CD4-positive, CD25-positive, alpha-beta regulatory T cell (primary cell): ENCODE measurements around the gene USH1C. TPM values are rescaled to one million over a fixed set of nuclear protein-coding genes. Genes with fewer than 3 reads are reported as not detected.

Experiments used
- ATAC-seq, 2 donors: fragments of 150-1000 bp; cut with Tn5 transposase; one replicate each; pipeline ENCODE4 v1.10.0; 2021; ENCODE audit warnings: low read depth in 2 of 2, moderate number of reproducible peaks in 2 of 2, moderate library complexity in 1 of 2
- DNase-seq, 3 donors: peaks; one replicate each; pipeline versions ENCODE4 v3.0.0 to v3.0.0-alpha.2; 2012 to 2022; ENCODE audit warnings: mixed read lengths in 1 of 3
- H3K27ac ChIP-seq: one replicate; pipeline ENCODE4 v1.7.0; 2013; ENCODE audit warnings: mild to moderate bottlenecking, low read length; ENCODE audit not compliant: insufficient read depth, poor library complexity, severe bottlenecking
- H3K27me3 ChIP-seq: one replicate; pipeline ENCODE4 v1.7.0; 2013; ENCODE audit warnings: low read length; ENCODE audit not compliant: control insufficient read depth, insufficient read depth
- H3K36me3 ChIP-seq: one replicate; pipeline ENCODE4 v1.7.0; 2013; ENCODE audit warnings: mild to moderate bottlenecking, low read length, moderate library complexity; ENCODE audit not compliant: control insufficient read depth, insufficient read depth
- H3K4me1 ChIP-seq: 2 replicates; pipeline ENCODE4 v1.7.0; 2013; ENCODE audit warnings: mild to moderate bottlenecking, low read length; ENCODE audit not compliant: insufficient read depth, control insufficient read depth, poor library complexity, severe bottlenecking
- H3K4me3 ChIP-seq: one replicate; pipeline ENCODE4 v1.7.0; 2013; ENCODE audit warnings: low read depth, mild to moderate bottlenecking, low read length, moderate library complexity
- H3K9me3 ChIP-seq, 2 experiments: 1 replicate in 1 of 2; 2 replicates in 1 of 2; pipeline ENCODE4 v1.7.0; 2013; ENCODE audit warnings: low read length in 2 of 2, mild to moderate bottlenecking in 1 of 2, moderate library complexity in 1 of 2; ENCODE audit not compliant: control insufficient read depth in 2 of 2
- H3K27ac Mint-ChIP-seq, 3 donors: one replicate each; pipeline ENCODE4 v1.8.0; 2020 to 2022; ENCODE audit warnings: mild to moderate bottlenecking in 3 of 3, mixed read lengths in 3 of 3, moderate library complexity in 2 of 3
- H3K27me3 Mint-ChIP-seq: one replicate; pipeline ENCODE4 v1.8.0; 2022; ENCODE audit warnings: mild to moderate bottlenecking, mixed read lengths
- H3K36me3 Mint-ChIP-seq: one replicate; pipeline ENCODE4 v1.8.0; 2020; ENCODE audit warnings: mixed read lengths
- H3K4me1 Mint-ChIP-seq, 4 donors: one replicate each; pipeline ENCODE4 v1.8.0; 2020 to 2022; ENCODE audit warnings: mixed read lengths in 4 of 4, mild to moderate bottlenecking in 1 of 4
- H3K4me3 Mint-ChIP-seq, 4 donors: one replicate each; pipeline ENCODE4 v1.8.0; 2020 to 2022; ENCODE audit warnings: mild to moderate bottlenecking in 4 of 4, mixed read lengths in 4 of 4, moderate library complexity in 3 of 4
- H3K9me3 Mint-ChIP-seq, 7 donors: one replicate each; pipeline ENCODE4 v1.8.0; 2020 to 2022; ENCODE audit warnings: mixed read lengths in 7 of 7, mild to moderate bottlenecking in 3 of 7, moderate library complexity in 2 of 7
- polyA plus RNA-seq, 4 donors: library from polyadenylated mRNA; unstranded; fragments of 300-500 nt; fragmentation: Illumina TruSeq; gene quantifications; one replicate each; pipeline ENCODE4 v1.2.3, GENCODE V29; 2021
- total RNA-seq: library from RNA; stranded (reverse); gene quantifications from one replicate; pipeline ENCODE4 v1.2.3, GENCODE V29; 2022

The USH1C gene
- total and polyA plus RNA-seq, 5 donors from 2014 or later: not detected

GRCh38 chr11:17521106-17521900, 22.9 kb downstream of the USH1C start:
- no peaks in the 10 kb centered on the region for H3K4me1 Mint-ChIP-seq
- no peak overlapping the region for H3K4me3 Mint-ChIP-seq
- H3K9me3 ChIP-seq: no peaks in the 10 kb centered on the region
- H3K36me3 ChIP-seq: no peaks in the 10 kb centered on the region
- no peak overlapping the region for H3K27ac ChIP-seq
- H3K4me1 ChIP-seq: no peaks in the 10 kb centered on the region
- H3K27me3 ChIP-seq: no peaks in the 10 kb centered on the region
- no peaks in the 10 kb centered on the region for H3K9me3 Mint-ChIP-seq
- no peaks in the 10 kb centered on the region for H3K36me3 Mint-ChIP-seq
- peaks cover 8% of the 10 kb centered on the region for H3K27me3 Mint-ChIP-seq
- DNase-seq: no peak
- no peak overlapping the region for H3K4me3 ChIP-seq
- no peak overlapping the region for H3K27ac Mint-ChIP-seq
- ATAC-seq: no peak

- Histone ChIP-seq H3K4me3 (no peak overlapping the region), H3K4me1 (no peaks in the 10 kb centered on the region), H3K27me3 (no peaks in the 10 kb centered on the region), H3K9me3 (no peaks in the 10 kb centered on the region), H3K27ac (no peak overlapping the region), H3K36me3 (no peaks in the 10 kb centered on the region)
- no peaks in the 10 kb centered on the region for H3K36me3 Mint-ChIP-seq
- no peaks in the 10 kb centered on the region for H3K4me1 Mint-ChIP-seq
- peaks cover 3% of the 10 kb centered on the region for H3K27me3 Mint-ChIP-seq
- no peak for DNase-seq
- ATAC-seq: no peak
- no peak overlapping the region for H3K4me3 Mint-ChIP-seq
- H3K27ac Mint-ChIP-seq: no peak overlapping the region
- no peaks in the 10 kb centered on the region for H3K9me3 Mint-ChIP-seq
Observed at GRCh38 chr11:17519061-17519885, 24.9 kb downstream of the USH1C start.

- Histone ChIP-seq H3K27me3 (no peaks in the 10 kb centered on the region), H3K4me3 (no peak overlapping the region), H3K9me3 (no peaks in the 10 kb centered on the region), H3K4me1 (no peaks in the 10 kb centered on the region), H3K36me3 (no peaks in the 10 kb centered on the region), H3K27ac (no peak overlapping the region)
- Mint-ChIP-seq H3K27ac (peak overlapping the region in 1 of 3 donors; percentile 52), H3K36me3 (no peaks in the 10 kb centered on the region), H3K4me3 (no peak overlapping the region), H3K27me3 (no peaks in the 10 kb centered on the region), H3K9me3 (no peaks in the 10 kb centered on the region), H3K4me1 (no peaks in the 10 kb centered on the region)
- ATAC-seq: no peak
- no peak for DNase-seq
Observed at GRCh38 chr11:17518366-17518765, 25.9 kb downstream of the USH1C start.

- Mint-ChIP-seq H3K4me3 (no peak overlapping the region), H3K27ac (no peak overlapping the region)
- ATAC-seq: no peak
Observed at GRCh38 chr11:17517186-17517585, 27.0 kb downstream of the USH1C start.

GRCh38 chr11:17516551-17517150, 27.6 kb downstream of the USH1C start:
- H3K4me1 ChIP-seq: no peaks in the 10 kb centered on the region
- DNase-seq: no peak
- no peak overlapping the region for H3K27ac ChIP-seq
- H3K9me3 ChIP-seq: no peaks in the 10 kb centered on the region
- Mint-ChIP-seq H3K9me3 (no peaks in the 10 kb centered on the region), H3K27ac (no peak overlapping the region), H3K4me1 (no peaks in the 10 kb centered on the region), H3K4me3 (no peak overlapping the region), H3K36me3 (no peaks in the 10 kb centered on the region), H3K27me3 (no peaks in the 10 kb centered on the region)
- H3K27me3 ChIP-seq: no peaks in the 10 kb centered on the region
- no peaks in the 10 kb centered on the region for H3K36me3 ChIP-seq
- ATAC-seq: no peak
- no peak overlapping the region for H3K4me3 ChIP-seq

More at GRCh38 chr11:17517186-17517585, 27.0 kb downstream of the USH1C start:
- Mint-ChIP-seq H3K9me3 (no peaks in the 10 kb centered on the region), H3K36me3 (no peaks in the 10 kb centered on the region), H3K4me1 (no peaks in the 10 kb centered on the region), H3K27me3 (no peaks in the 10 kb centered on the region)
- no peak for DNase-seq
- Histone ChIP-seq H3K4me1 (no peaks in the 10 kb centered on the region), H3K4me3 (no peak overlapping the region), H3K9me3 (no peaks in the 10 kb centered on the region), H3K36me3 (no peaks in the 10 kb centered on the region), H3K27ac (no peak overlapping the region), H3K27me3 (no peaks in the 10 kb centered on the region)

- Histone ChIP-seq H3K9me3 (no peaks in the 10 kb centered on the region), H3K27ac (no peak overlapping the region), H3K4me3 (no peak overlapping the region), H3K27me3 (no peaks in the 10 kb centered on the region), H3K36me3 (no peaks in the 10 kb centered on the region), H3K4me1 (no peaks in the 10 kb centered on the region)
- no peak for DNase-seq
- H3K36me3 Mint-ChIP-seq: no peaks in the 10 kb centered on the region
- H3K4me1 Mint-ChIP-seq: no peaks in the 10 kb centered on the region
- ATAC-seq: no peak
- no peak overlapping the region for H3K27ac Mint-ChIP-seq
- no peaks in the 10 kb centered on the region for H3K27me3 Mint-ChIP-seq
- H3K9me3 Mint-ChIP-seq: no peaks in the 10 kb centered on the region
- no peak overlapping the region for H3K4me3 Mint-ChIP-seq
Observed at GRCh38 chr11:17515443-17516176, 28.6 kb downstream of the USH1C start.

- H3K27me3 ChIP-seq: no peaks in the 10 kb centered on the region
- Mint-ChIP-seq H3K9me3 (no peaks in the 10 kb centered on the region), H3K4me1 (no peaks in the 10 kb centered on the region), H3K4me3 (no peak overlapping the region), H3K36me3 (no peaks in the 10 kb centered on the region), H3K27ac (no peak overlapping the region), H3K27me3 (peaks cover 4% of the 10 kb centered on the region)
- ATAC-seq (no peak), DNase-seq (no peak)
- no peak overlapping the region for H3K4me3 ChIP-seq
- H3K27ac ChIP-seq: no peak overlapping the region
- no peaks in the 10 kb centered on the region for H3K4me1 ChIP-seq
- H3K36me3 ChIP-seq: no peaks in the 10 kb centered on the region
- H3K9me3 ChIP-seq: no peaks in the 10 kb centered on the region
Observed at GRCh38 chr11:17514476-17514875, 29.7 kb downstream of the USH1C start.
